ENCODE measurements around the gene NR5A1. TPM values are rescaled to one million over a fixed set of nuclear protein-coding genes. Genes with fewer than 3 reads are reported as not detected.

NR5A1 gene
- total RNA-seq, 1 donor from 2014 or later: not detected

GRCh38 chr9:124453586-124454191 lies 53.5 kb downstream of the NR5A1 start:
- H3K36me3 ChIP-seq: no peaks in the 10 kb centered on the region
- H3K27me3 ChIP-seq (ENCODE audit: low read depth): peaks cover 62% of the 10 kb centered on the region
- H3K9me3 ChIP-seq (replicated peaks): no peaks in the 10 kb centered on the region
- TF ChIP-seq CTCF (IDR thresholded peaks at IDR 0.05; ENCODE audit: borderline replicate concordance): no peak
- intact Hi-C loops (cut with micrococcal nuclease): no loop called here
- H3K4me1 ChIP-seq: peaks cover 16% of the 10 kb centered on the region
- no peak for DNase-seq
- H3K4me3 ChIP-seq: peak overlapping the region; percentile 51
- no peak overlapping the region for H3K27ac ChIP-seq (replicated peaks)

GRCh38 chr9:124452841-124453585 lies 54.2 kb downstream of the NR5A1 start:
- intact Hi-C loops (cut with micrococcal nuclease): no loop called here
- no peak for TF ChIP-seq CTCF (IDR thresholded peaks at IDR 0.05; ENCODE audit: borderline replicate concordance)
- Histone ChIP-seq H3K36me3 (no peaks in the 10 kb centered on the region), H3K27me3 (ENCODE audit: low read depth) (peaks cover 69% of the 10 kb centered on the region), H3K27ac (replicated peaks) (no peak overlapping the region), H3K4me3 (peak overlapping the region; percentile 51), H3K9me3 (replicated peaks) (no peaks in the 10 kb centered on the region), H3K4me1 (peaks cover 22% of the 10 kb centered on the region)
- DNase-seq: no peak

GRCh38 chr9:124452326-124452725 lies 54.9 kb downstream of the NR5A1 start:
- H3K9me3 ChIP-seq (replicated peaks): no peaks in the 10 kb centered on the region
- intact Hi-C loops (cut with micrococcal nuclease): no loop called here
- H3K4me1 ChIP-seq: peaks cover 27% of the 10 kb centered on the region
- peaks cover 74% of the 10 kb centered on the region for H3K27me3 ChIP-seq (ENCODE audit: low read depth)
- no peak for DNase-seq
- no peak overlapping the region for H3K27ac ChIP-seq (replicated peaks)
- no peaks in the 10 kb centered on the region for H3K36me3 ChIP-seq
- TF ChIP-seq CTCF (IDR thresholded peaks at IDR 0.05; ENCODE audit: borderline replicate concordance): no peak
- H3K4me3 ChIP-seq: no peak overlapping the region

- H3K4me3 ChIP-seq: peak overlapping the region; percentile 25
- peaks cover 29% of the 10 kb centered on the region for H3K4me1 ChIP-seq
- H3K9me3 ChIP-seq (replicated peaks): no peaks in the 10 kb centered on the region
- DNase-seq: no peak
- intact Hi-C loops (cut with micrococcal nuclease): no loop called here
- H3K27ac ChIP-seq (replicated peaks): no peak overlapping the region
- TF ChIP-seq CTCF (IDR thresholded peaks at IDR 0.05; ENCODE audit: borderline replicate concordance): no peak
- H3K27me3 ChIP-seq (ENCODE audit: low read depth): peaks cover 74% of the 10 kb centered on the region
- no peaks in the 10 kb centered on the region for H3K36me3 ChIP-seq
Measured at GRCh38 chr9:124450931-124451661, 56.1 kb downstream of the NR5A1 start.

GRCh38 chr9:124450241-124450924 lies 56.8 kb downstream of the NR5A1 start, which contains the start of gene ADGRD2:
TSS of gene ADGRD2 (plus strand) at chr9:124450451. CDS start at chr9:124451667, 1,216 bp downstream.
- no peak within 1 kb of the TSS for H3K27ac ChIP-seq (replicated peaks)
- H3K4me3 ChIP-seq: peak within 1 kb of the TSS; percentile 25
- H3K9me3 ChIP-seq (replicated peaks): no peaks in the 10 kb centered on the region
- H3K27me3 ChIP-seq (ENCODE audit: low read depth): peaks cover 74% of the 10 kb centered on the region
- DNase-seq: no peak
- no peaks in the 10 kb centered on the region for H3K36me3 ChIP-seq
- intact Hi-C loops (cut with micrococcal nuclease): no loop called here
- TF ChIP-seq CTCF (IDR thresholded peaks at IDR 0.05; ENCODE audit: borderline replicate concordance): no peak
- H3K4me1 ChIP-seq: peaks cover 29% of the 10 kb centered on the region

Data from left ventricle myocardium inferior (tissue), 1 donor.